ENCODE measurements around the gene PRKCD.

Gene PRKCD

DNA sequence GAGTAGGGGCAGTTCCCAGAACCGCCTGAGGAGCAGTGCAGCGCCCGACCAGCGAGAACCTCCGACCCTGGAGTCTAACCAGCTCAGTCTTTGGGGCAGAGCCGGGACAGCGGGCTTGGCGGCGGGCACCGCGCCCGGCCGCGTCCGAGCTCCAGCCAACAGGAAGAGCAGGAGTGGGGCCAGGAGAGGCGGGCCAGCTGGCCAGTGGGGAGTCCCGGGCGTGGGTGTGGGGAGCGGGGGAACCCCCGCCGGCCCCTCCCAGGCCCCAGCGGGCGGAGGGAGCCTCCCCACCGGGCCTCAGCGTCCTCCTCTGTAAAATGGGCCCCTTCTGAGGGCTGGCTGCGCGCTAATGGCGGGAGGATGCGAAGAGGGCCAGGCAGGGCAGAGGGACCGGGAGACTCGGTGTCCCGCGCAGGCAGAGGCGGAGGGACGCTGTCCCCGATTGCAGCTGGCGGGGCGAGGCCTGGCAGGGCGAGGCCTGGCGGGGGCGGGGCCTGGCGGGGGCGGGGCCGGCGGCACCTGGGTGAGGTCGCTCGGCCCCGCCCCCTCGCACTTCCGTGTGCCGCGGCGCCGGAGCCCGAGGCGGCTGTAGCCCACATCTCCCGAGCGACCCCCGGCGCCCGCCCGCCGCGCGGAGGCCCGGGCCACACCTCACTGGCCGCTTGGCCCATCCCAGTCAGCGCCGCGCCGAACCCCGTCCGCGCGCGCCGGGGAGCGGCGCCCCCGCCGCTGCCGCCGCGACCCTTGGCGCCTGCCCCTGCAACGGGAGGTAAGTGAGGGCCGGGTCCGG is at the start of gene PRKCD:
Gene PRKCD, plus strand, starts transcription at position 550 of the 790 bp plus-strand sequence. CDS start 17,214 bp downstream, outside the sequence.
- DNase-seq (ENCODE audit: low read depth in 2 of 2): peak; percentile 46 to 64

DNA sequence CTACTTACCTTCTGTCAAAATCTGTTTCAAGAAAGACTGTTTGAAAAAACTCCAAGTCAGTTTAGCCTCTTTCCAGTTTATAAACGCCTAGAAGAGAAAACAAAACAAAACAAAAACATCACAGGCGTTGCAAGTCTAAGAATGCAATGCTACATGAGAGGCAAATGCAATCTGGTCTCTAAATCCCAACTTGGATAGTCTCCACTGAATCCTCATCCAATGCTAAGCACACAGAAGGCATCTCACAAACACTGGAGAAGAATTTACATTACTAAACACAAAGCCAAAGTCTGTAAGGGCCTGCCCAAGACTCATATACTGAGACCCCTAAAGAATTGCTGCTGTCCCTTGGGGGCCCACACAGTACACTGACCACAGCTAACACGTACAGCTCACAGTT is 49.2 kb upstream of the PRKCD start:
- DNase-seq (ENCODE audit: low read depth in 2 of 2): no peak

DNA sequence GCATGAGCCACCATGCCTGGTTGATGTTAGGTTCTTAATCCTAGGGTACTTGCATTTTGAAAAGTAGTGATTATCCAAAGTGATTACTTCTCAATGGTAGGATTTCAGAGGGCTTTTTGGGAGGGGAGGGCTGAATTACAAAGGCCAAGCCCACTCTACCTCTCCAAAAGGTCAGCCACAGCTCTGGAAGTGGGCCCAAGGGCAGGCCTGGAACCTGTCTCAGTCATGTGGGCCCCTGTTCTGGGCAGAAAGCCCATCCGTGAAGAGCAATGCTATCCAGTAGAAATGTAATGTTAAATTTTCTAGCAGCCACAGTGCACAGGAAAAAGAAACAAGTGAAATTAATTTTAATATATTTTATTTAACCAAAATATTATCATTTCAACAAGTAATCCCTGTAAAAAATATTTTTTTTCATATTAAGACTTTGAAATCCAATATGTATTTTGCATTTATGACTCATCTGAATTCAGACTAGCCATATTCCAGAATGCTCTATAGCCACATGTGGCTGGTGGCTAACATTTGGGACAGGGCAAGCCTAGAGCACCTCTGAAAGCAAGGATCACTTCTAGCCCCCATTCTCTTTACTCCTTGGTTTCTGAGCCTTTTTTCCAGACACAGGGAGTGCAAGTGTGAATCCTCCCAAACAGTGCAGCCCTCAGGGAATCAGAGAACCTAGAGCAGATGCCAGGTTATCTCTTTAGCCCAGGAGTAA is 47.6 kb upstream of the PRKCD start:
- no peak for DNase-seq (ENCODE audit: low read depth in 2 of 2)

DNA sequence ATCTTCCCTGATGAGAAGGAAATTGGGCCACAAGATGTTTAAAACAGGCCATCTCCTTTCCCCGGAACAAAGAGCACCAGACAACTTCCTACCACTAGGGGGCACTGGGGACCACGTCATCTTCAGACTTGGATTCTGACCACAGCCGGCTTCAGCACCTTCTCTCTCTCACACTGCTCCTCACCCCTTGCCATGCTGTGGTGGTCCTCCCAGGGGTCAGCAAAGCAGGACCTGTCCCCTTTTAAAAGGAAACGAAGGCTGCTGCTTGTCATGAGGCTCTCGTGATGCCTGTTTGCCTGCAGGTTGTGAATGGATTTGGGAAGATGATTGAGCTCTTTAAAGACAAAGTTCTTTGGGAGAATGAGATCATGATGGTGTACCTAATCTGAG is 47.0 kb upstream of the PRKCD start:
- peak; percentile 49 to 57 for DNase-seq (ENCODE audit: low read depth in 2 of 2)

DNA sequence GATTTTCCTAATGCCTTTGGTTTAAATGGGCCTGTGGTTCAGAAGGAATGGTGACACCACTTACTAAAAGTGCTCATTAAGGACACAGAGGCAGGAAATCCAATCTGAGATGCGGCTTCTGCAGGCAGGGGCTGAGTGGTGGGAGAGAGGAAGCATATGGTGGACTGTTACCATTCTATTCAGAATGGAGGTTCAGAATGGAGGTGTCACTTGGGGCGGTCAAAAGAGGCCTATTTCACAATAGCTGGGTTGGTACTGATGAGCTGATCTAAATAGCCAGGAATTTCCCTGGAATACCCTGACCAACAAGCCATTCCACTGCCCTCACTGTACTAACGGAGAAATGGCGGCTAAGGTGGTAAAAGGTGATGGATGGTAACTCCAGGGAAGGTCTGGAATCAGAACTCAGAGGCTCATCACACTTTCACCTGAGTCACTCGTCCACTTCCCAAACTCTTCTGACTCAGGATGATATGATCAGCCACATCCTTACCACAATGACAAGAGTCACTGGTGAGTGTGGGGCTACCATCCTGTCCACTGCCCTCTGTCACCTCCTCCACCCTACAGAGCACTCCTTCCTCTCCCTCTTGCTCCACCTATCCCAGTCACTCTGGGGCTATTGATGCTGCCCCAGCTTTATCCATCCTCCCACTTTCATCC is 46.5 kb upstream of the PRKCD start:
- no peak for DNase-seq (ENCODE audit: low read depth in 2 of 2)

DNA sequence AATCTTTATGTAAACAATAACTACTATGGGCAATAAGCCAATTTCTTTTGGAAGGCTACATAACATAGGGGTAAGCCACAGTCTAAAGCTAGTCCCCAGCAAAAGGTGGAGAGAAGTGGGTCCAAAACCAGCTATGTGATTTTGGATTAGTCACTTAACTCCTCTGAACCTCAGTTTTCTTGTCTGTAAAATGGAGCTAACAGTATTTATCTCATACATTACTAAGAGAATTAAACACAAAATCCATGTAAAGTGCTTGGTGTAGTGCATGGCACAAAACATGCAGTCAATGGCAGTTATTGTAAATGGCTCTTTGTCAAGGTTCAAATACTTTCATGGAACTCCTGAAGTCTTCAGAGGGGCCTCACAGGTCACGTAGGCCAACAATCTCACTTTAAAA is 44.1 kb upstream of the PRKCD start:
- no peak for DNase-seq (ENCODE audit: low read depth in 2 of 2)

DNA sequence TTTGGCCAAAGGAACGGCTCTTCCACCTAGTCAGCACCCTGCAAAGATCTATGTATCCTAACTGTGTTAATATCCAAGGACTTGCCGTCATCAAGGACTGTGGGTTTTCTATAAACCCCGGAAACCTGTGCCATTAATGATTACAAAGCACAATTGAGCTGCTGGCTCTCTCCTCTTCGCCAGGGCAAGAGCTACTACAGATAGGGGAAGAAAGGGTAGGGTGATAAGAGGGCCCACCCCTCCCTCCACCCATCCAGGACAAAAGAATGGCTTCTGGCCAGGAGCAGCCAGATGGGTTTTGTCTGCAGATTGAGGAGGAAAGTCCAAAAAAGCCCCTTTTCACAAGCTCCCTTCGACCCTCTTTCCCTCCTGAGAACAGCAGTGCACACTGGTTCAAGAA is 40.7 kb upstream of the PRKCD start:
- DNase-seq (ENCODE audit: low read depth in 2 of 2): no peak

DNA sequence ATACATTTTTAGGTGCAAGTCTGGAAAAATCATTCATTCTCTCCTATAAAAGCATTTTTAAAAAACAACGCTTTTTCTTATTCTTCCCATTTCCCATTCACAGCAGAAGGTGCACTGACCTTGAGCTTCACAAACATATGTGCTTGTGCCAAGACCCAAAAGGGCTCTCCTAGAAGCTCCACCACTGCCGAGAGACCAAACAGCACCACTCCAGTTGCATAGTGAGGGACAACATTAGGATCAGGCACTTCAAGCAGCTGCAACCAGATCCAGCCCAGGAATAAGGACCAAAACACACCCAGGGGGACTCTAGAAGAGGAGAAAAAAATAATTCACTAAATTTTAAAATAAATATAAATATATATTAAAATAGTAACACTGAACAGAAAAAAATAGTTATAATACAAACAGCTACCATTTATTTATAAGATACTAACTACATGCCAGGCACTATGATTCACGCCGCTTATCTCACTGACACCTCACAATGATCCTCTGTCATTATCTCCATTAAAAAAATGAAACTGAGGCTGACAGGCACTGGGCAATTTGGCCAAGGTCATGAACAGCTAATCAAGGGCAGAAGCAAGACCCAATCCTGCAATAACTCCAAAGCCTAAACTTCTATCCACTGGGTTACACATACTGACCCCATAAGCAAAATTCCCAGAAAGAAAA is 38.6 kb upstream of the PRKCD start:
- no peak for DNase-seq (ENCODE audit: low read depth in 2 of 2)

DNA sequence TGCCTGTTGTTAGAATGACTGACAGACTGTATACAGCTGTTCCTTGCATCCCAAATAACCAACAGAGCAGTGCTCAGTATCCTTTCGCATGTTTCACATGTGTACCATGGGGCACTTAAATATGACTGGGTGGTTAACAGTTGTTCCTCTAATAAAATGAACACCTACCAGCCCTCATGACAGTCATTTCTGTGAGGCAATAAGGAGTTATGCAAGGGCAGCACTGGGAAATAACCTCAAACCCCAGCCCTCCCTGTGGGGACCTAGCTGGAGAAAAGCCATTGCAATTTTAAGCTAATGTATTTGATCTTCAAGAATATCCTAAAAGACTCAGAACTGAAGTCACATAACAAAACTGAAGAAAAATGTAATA is 38.1 kb upstream of the PRKCD start:
- DNase-seq (ENCODE audit: low read depth in 2 of 2): no peak

DNA sequence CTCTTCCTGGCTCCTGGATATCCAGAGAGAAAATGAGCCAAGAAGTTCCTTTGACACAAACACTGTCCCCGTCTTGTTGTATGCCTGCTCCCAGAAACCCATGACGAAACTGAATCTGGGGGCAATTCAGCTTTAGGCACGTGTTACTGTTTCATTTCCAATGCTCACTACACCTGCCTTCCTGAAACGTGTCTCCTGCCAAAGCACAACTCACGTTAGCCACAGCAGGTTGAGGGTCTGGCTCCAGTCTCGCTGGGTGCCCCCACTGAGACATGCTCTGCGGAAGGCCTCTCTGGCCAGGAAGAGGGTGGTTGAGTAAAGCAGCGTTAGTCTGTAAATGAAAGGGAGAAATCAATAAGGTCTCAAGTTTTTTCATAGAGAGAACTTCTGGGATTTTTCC is 37.5 kb upstream of the PRKCD start:
- DNase-seq (ENCODE audit: low read depth in 2 of 2): no peak

DNA sequence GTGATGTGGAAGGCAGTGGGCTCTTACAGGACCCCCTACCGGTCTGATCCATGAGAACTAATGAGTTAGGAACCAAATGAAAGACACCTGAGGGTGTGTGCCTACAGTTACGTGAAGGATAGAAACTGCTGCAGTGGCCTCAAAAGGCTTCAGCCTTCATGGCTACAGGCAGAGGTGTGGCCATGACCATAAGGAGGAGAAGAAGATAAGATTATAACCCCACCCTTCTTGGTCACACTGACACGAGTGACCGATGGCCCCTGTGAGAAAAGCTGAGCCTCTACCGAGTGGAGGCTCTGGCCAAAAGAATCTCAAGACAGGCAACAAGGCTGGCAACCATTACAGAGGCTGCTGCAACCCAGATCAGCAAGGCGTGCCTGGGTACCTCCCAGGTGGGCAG is 37.1 kb upstream of the PRKCD start:
- no peak for DNase-seq (ENCODE audit: low read depth in 2 of 2)

DNA sequence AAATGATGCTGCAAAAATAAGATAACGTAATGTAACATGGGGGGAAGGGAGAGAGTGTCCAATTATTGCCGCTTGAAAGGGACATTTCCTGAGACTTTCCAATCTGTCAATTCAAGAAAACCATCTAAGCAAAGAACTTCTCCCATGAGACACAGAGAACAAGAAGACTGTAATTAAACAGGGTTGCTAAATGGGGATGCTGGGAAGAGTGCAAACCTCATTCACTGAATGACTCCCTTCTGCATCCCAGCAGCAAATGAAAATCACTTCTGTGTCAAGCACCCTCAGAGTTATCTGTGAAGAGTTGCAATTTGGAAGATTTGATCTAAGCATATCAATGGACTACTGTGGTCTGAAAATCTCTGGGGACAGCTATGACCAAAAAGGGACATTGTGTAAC is 34.4 kb upstream of the PRKCD start:
- DNase-seq (ENCODE audit: low read depth in 2 of 2): no peak

DNA sequence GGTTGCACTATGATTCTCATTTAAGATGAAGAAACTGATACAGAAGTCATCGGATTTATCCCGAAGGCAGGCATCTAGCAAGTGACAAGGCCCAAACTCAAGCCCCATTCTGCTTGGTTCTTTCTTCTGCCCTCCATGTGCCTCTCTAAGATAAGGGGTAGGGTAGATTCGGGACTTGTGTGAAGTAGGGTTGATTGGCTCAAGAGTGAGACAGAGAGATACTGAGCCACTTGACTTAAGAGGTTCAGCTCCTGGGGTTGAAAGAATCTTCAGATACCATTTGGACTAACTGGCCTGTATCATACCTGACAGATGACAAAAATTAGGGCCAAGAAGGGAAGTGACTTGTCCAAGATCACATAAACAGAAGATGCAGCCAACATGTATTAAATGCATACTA is 31.7 kb upstream of the PRKCD start:
- DNase-seq (ENCODE audit: low read depth in 2 of 2): no peak

DNA sequence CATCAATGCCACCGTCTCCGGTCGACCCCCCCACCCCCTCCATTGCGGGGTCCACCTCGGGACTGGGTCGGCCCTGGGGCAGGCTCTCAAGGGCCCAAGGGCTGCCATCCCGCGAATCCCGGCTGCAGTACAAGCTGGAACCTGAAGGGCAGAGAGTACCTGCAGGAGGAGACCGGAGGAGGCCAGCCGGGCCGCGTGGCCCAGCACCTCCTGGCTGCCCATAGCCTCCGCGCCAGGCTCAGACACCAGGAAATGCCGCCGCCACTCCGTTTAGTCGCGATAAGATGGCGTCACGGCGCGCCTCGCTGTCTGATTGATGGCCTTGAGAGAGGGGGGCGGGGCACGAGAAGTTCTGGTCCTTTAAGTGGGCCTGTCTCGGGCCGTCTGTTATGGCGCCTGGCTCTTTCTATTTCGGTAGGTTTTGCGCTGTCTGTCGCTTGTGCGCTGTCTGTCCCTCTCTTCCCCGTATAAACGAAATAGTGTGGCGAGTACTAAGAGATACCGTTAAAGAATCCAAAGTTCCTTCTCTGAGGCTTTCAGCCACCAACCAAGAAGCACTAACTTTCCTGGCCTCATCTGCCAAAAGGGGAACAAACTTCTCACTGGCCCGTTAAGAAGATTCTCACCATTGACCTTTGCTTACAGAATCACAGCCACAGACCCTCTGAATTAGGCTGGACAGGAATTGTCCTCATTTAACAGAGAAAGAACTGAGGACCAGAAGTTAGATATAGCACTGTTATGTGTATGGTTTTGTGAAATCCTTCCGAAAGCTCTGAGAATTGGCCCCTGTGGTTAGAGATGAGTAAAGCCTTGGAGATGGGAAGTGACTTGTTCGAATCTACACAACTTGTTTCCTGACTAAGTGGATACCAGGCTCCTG is 30.6 kb upstream of the PRKCD start, which contains the start of gene RFT1:
Gene RFT1, minus strand, starts transcription at position 257 of the 883 bp plus-strand sequence. Its CDS starts 35 bp downstream, at position 222.
- DNase-seq (ENCODE audit: low read depth in 2 of 2): peak; percentile 93 to 94

DNA sequence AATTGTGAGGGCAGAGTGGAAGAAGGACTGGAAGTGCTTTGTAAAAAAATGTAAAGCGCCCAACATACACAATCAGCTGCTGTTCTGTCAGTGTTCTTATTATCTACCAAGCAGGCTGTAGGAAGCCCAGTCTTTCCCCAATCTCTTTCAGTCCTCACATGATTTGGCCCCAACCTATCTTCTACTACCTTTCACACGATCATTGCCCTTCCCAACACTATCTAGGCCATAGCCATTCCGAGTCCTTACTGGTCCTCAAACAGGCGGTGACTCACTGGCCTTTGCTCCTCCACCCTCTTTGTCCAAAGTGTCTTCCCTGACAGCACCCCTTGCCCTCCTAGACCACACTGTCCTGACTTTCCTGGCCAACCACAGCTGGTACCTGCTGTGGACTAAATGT is 29.9 kb upstream of the PRKCD start:
- DNase-seq (ENCODE audit: low read depth in 2 of 2): no peak

DNA sequence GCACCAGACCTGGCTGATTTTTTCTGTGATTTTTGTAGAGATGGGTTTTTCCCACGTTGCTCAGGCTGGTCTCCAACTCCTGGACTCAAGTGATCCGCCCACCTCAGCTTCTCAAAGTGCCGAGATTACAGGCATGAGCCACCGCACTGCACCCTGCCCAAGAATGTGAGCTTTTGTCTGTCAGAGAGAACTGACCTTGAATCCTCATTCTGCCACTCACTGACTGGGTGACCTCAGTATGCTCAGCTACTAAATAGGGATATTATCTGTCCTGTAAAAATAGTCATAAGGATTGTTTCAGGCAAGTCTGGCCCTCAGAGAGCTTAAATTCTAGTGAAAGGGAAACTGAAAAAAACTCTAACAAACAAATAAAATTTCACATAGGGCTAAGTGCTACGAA is 28.7 kb upstream of the PRKCD start:
- no peak for DNase-seq (ENCODE audit: low read depth in 2 of 2)

DNA sequence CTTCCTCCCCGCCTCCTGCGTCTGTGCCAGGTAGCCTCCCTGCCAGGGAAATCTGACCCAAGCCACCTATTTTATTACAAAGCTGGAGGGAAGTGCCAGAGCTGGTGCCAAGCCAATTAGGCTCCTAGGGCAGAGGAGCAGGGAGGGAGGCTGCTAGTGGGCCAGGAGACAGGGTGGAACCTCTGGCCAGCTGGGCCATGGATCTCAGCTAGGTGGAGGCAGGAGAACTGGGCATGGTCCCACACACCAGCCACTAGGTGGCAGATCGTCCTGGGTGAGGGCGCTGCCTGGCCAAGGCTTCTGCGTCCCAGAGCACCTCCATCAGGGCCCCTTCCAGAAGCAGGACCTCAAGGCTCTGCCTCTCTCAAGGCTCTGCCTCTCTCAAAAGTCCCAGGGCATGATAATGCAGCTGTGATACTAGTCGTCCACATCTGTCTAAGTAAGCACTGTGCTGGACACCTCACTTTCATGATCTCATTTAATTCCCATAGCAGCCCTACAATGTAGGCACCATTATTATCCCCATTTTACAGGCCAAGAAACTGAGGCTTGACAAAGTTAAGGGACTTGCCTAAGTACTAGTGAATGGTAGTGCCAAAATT is 26.3 kb upstream of the PRKCD start:
- DNase-seq (ENCODE audit: low read depth in 2 of 2): peak; percentile 5 to 33

DNA sequence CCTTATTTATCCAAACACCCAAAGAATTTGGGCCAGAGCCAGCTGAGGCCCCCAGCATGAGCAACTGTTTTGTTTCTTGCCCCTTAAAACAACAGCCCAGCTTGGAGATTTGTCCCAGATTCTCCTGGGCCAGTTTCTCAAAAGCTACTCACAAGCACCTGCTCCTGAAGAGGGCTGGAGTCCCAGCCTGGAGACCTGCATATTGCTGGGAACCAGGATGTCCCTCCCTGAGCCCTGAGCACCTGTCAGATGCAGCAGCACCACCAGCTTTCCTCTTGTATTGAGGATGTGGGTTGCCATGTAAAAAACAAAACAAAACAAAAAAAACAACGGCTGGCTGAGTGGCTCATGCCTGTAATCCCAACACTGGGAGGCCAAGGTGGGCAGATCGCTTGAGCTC is 23.8 kb upstream of the PRKCD start:
- no peak for DNase-seq (ENCODE audit: low read depth in 2 of 2)

DNA sequence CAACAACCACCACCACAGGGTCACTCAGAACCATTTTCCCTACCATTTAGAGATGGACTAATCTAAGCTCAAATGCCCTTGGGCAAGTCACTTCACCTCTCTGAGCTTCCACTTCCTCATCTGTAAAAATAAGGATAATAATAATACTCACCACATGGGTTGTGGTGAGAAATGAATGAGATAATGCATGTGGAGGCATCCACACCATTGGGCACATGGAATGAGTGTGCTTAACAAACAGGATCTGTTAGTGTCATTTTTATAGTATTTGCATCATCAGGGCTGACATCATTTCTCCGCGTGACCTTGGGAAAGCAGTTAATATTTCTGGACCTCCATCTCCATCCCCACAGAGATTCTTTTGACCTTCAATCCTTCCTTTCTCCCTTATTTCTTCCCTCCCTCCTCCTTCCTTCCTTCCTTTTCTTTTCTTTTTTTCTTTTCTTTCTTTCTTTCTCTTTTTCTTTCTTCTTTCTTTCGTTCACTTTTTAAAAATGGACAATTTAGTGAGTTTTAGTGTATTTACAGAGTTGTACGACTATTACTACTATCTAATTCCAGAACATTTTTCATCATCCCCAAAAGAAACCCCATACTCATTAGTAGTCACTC is 23.1 kb upstream of the PRKCD start:
- no peak for DNase-seq (ENCODE audit: low read depth in 2 of 2)

Data from stimulated activated CD8-positive, alpha-beta memory T cell treated with anti-CD3 and anti-CD28 coated beads, Interleukin-15, amount 100 ng/mL, for 4 hours (primary cell).